BJ (cell line): ENCODE measurements around the gene JCAD. TPM values are rescaled to one million over a fixed set of nuclear protein-coding genes. Genes with fewer than 3 reads are reported as not detected.

Experiments used
- CTCF ChIA-PET: fragments of 350-600 bp; formaldehyde crosslinking; extraction: SDS; loops from one replicate; lab custom pipeline; 2021; ENCODE audit warnings: antibody characterized with exemption, inconsistent platforms; lab: Yijun Ruan, JAX
- POLR2A ChIA-PET: fragments of 300-600 bp; sonication (Branson Sonifier 250); formaldehyde crosslinking; extraction: SDS; loops from one replicate; lab custom pipeline; 2021; ENCODE audit warnings: antibody characterized with exemption; lab: Charles Lee
- DNase-seq: peaks from one replicate; pipeline ENCODE4 v3.0.0-alpha.2; 2011; ENCODE audit warnings: low read depth
- H3K27me3 ChIP-seq: 2 replicates; pipeline ENCODE4 v1.6.0; 2011; ENCODE audit warnings: low read length; ENCODE audit not compliant: control insufficient read depth, insufficient read depth
- H3K36me3 ChIP-seq: 2 replicates; pipeline ENCODE4 v1.5.1; 2011; ENCODE audit warnings: low read length; ENCODE audit not compliant: control insufficient read depth, insufficient read depth
- H3K4me3 ChIP-seq: 2 replicates; pipeline ENCODE4 v1.5.1; 2011; ENCODE audit warnings: low read depth, mild to moderate bottlenecking, control low read depth, low read length
- polyA plus RNA-seq: library from polyadenylated mRNA; depleted of rRNA; stranded (reverse); fragments of >200 nt; gene quantifications from 2 replicates; pipeline ENCODE4 v1.2.3, GENCODE V29; 2011
- TF ChIP-seq, protein P1 (sequence below): IDR thresholded peaks from 2 replicates; pipeline ENCODE4 v1.5.1; 2011; ENCODE audit warnings: low read depth, mild to moderate bottlenecking, control low read depth, inconsistent platforms, low read length, moderate library complexity; ENCODE audit not compliant: insufficient read depth

JCAD gene
- polyA plus RNA-seq, 1 experiment = 13.9 TPM

DNA sequence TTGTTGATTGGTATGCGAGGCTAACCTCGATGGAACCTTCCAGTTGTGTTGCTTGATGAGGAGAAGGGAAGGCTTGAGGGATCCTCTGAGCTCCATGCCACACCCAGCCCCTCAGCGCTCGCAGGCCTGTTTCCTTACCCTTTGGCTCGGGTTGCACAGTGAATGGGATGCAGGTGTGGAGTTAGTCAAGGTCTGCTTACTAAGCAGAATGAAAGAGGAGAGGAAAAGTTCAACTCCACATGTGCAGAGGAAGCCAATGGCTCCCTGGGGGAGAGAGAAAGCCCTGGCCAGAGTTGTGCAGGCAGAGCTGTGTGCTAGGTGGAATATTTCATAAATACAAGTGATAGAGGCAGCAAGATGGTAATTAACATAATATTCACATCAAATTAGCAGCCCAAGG lies 85.5 kb downstream of the JCAD start:
- POLR2A ChIA-PET = no interaction called here
- no peak for DNase-seq
- CTCF ChIA-PET = no interaction called here
- TF ChIP-seq, protein P1, sequence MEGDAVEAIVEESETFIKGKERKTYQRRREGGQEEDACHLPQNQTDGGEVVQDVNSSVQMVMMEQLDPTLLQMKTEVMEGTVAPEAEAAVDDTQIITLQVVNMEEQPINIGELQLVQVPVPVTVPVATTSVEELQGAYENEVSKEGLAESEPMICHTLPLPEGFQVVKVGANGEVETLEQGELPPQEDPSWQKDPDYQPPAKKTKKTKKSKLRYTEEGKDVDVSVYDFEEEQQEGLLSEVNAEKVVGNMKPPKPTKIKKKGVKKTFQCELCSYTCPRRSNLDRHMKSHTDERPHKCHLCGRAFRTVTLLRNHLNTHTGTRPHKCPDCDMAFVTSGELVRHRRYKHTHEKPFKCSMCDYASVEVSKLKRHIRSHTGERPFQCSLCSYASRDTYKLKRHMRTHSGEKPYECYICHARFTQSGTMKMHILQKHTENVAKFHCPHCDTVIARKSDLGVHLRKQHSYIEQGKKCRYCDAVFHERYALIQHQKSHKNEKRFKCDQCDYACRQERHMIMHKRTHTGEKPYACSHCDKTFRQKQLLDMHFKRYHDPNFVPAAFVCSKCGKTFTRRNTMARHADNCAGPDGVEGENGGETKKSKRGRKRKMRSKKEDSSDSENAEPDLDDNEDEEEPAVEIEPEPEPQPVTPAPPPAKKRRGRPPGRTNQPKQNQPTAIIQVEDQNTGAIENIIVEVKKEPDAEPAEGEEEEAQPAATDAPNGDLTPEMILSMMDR = no peak
- peaks cover 9% of the 10 kb centered on the region for H3K27me3 ChIP-seq
- no peak overlapping the region for H3K4me3 ChIP-seq
- no peaks in the 10 kb centered on the region for H3K36me3 ChIP-seq

DNA sequence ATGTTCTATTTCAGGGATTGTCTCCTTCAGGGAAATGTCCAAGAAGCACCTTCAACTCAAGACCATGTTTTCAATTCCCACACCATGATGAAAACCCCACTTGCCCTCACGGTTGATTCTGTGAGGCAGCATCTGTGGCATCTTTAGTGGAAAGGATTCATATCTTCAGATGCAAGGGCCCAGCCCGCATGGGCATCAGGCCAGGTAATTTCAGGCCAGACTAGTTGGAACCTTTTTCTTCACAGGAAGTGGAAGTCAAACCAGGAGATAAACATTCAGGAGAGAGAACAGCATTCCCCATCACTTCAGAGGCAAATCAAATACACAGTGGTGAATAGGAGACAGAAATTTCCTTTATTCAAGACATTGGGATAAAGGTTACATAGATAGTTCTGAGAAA lies 88.8 kb downstream of the JCAD start:
- no peaks in the 10 kb centered on the region for H3K36me3 ChIP-seq
- no peak overlapping the region for H3K4me3 ChIP-seq
- CTCF ChIA-PET = no interaction called here
- H3K27me3 ChIP-seq = peaks cover 4% of the 10 kb centered on the region
- POLR2A ChIA-PET = no interaction called here
- TF ChIP-seq, protein P1 = no peak
- DNase-seq = no peak

DNA sequence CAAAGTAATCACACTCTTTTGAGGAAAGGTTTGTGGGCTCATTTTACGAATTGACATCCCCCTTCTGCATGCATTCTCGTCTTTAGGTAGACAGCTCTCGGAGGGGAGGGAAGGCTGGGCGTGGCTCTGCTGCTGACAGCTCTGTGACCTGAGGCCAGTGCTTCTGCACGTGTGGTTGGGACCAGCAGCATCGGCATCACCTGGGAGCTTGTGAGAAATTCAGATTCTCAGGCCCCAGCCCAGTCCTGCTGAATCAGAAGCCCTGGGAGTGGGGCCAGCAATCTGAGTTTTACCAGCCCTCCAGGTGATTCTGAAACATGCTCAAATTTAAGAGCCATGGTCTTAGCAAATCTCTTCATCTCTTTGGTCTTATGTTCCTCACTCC lies 89.4 kb downstream of the JCAD start:
- CTCF ChIA-PET = no interaction called here
- no peak overlapping the region for H3K4me3 ChIP-seq
- TF ChIP-seq, protein P1 = no peak
- DNase-seq = no peak
- peaks cover 4% of the 10 kb centered on the region for H3K27me3 ChIP-seq
- POLR2A ChIA-PET = no interaction called here
- no peaks in the 10 kb centered on the region for H3K36me3 ChIP-seq

DNA sequence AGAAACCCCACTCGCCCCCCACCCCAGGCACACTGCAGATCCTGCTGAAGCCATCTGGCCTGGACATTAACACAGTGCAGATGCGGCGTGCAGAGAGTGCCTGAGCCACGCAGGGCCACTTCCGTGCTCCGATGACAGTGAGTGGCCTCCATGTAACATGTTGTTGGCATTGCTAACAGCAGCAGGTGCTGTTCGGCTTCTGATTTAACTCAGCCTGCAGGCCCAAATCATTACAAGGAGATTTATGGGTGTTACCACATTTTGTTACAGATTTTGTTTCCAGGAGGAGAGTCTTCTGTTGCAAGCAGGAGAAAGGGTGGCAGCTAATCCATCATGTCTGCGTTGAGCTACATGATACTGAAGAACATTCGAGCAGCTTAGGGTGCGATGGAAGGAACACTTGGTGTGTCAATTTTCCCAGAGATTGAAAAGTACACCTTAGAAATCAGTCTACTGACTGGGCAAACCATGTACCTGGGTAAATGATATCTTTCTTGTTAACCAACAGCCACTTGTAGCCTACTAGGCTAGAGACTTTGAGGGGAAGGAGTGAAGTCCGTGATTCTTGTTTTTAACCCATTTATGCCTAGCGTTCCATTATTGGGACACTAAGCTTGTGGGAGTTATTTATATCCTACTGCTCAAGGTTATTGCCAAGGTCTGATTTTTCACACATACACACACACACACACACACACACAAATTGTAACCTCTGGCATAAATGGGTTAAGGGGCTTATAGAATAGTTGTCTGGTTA lies 90.0 kb downstream of the JCAD start:
- ChIA-PET CTCF (no interaction called here), POLR2A (no interaction called here)
- DNase-seq = no peak
- H3K27me3 ChIP-seq = peaks cover 6% of the 10 kb centered on the region
- H3K4me3 ChIP-seq = no peak overlapping the region
- no peaks in the 10 kb centered on the region for H3K36me3 ChIP-seq
- TF ChIP-seq, protein P1 = no peak

DNA sequence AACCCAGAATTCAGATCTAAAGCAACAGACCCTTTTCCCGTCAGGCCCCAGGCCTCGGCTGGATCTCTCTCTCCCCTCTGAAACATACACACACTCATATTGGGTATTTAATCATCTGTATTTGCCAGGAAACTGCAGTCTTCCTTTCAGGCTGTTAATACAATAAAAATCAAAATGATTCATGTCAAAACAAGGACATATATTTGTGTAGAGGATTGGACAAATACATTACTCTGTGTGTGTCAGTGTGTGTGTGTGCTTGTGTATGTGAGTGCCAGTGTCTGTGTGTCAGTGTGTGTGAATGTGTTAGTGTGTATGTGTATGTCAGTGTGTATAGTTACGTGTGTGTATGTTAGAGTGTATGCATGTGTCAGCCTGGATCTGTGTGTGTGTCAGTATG lies 90.8 kb downstream of the JCAD start:
- no peak for DNase-seq
- ChIA-PET POLR2A (no interaction called here), CTCF (no interaction called here)
- TF ChIP-seq, protein P1 = no peak
- peaks cover 13% of the 10 kb centered on the region for H3K27me3 ChIP-seq
- H3K36me3 ChIP-seq = no peaks in the 10 kb centered on the region
- H3K4me3 ChIP-seq = no peak overlapping the region
